GM23248 (cell line): ENCODE results near the gene MARF1. TPM values are rescaled to one million over a fixed set of nuclear protein-coding genes. Genes with fewer than 3 reads are reported as not detected.

Experiments
- DNase-seq: peaks from one replicate; pipeline ENCODE4 v3.0.0-alpha.2; 2015
- H2AFZ ChIP-seq: fragments of 200-600 bp; sonication (generic); 2 replicates; pipeline ENCODE4 v1.6.1; 2016; ENCODE audit warnings: antibody characterized with exemption
- H3F3A ChIP-seq: fragments of 200-600 bp; sonication (generic); 2 replicates; pipeline ENCODE4 v1.6.1; 2016; ENCODE audit warnings: mild to moderate bottlenecking, antibody characterized with exemption, mixed run types; ENCODE audit not compliant: insufficient read depth
- H3K27ac ChIP-seq: fragments of 200-600 bp; sonication (generic); 2 replicates; pipeline ENCODE4 v1.5.1; 2016; ENCODE audit warnings: mild to moderate bottlenecking
- H3K27me3 ChIP-seq: fragments of 200-600 bp; sonication (generic); replicated peaks from 2 replicates; pipeline ENCODE4 v1.6.1; 2016; ENCODE audit warnings: mild to moderate bottlenecking; ENCODE audit not compliant: insufficient read depth
- H3K36me3 ChIP-seq: fragments of 200-600 bp; sonication (generic); 2 replicates; pipeline ENCODE4 v1.6.1; 2016; ENCODE audit warnings: low read depth, mild to moderate bottlenecking
- H3K4me1 ChIP-seq: fragments of 200-600 bp; sonication (generic); 2 replicates; pipeline ENCODE4 v1.6.1; 2016; ENCODE audit warnings: mild to moderate bottlenecking; ENCODE audit not compliant: insufficient read depth
- H3K4me2 ChIP-seq: fragments of 200-600 bp; sonication (generic); one replicate; pipeline ENCODE4 v1.6.1; 2016; ENCODE audit warnings: mild to moderate bottlenecking; ENCODE audit not compliant: unreplicated experiment
- H3K4me3 ChIP-seq: fragments of 200-600 bp; sonication (generic); 2 replicates; pipeline ENCODE4 v1.5.1; 2016; ENCODE audit warnings: mild to moderate bottlenecking
- H3K79me2 ChIP-seq: fragments of 200-600 bp; sonication (generic); 2 replicates; pipeline ENCODE4 v1.6.1; 2016; ENCODE audit warnings: mild to moderate bottlenecking; ENCODE audit not compliant: insufficient read depth
- H3K9ac ChIP-seq: fragments of 200-600 bp; sonication (generic); 2 replicates; pipeline ENCODE4 v1.6.1; 2016; ENCODE audit warnings: mild to moderate bottlenecking
- H3K9me2 ChIP-seq: fragments of 200-600 bp; sonication (generic); 2 replicates; pipeline ENCODE4 v1.6.1; 2016; ENCODE audit warnings: mixed run types, mild to moderate bottlenecking, moderate library complexity; ENCODE audit not compliant: insufficient read depth
- H3K9me3 ChIP-seq: fragments of 200-600 bp; sonication (generic); one replicate; pipeline ENCODE4 v1.6.1; 2017; ENCODE audit warnings: low read depth
- H4K20me1 ChIP-seq: fragments of 200-600 bp; sonication (generic); 2 replicates; pipeline ENCODE4 v1.6.0; 2016; ENCODE audit not compliant: insufficient read depth
- EZH2 ChIP-seq: fragments of 200-600 bp; sonication (generic); IDR thresholded peaks from 2 replicates; pipeline ENCODE4 v1.6.1; 2018; ENCODE audit warnings: antibody characterized with exemption, mild to moderate bottlenecking; ENCODE audit not compliant: insufficient read depth, poor library complexity, severe bottlenecking
- EZH2phosphoT487 ChIP-seq: fragments of 200-600 bp; sonication (generic); IDR thresholded peaks from 2 replicates; pipeline ENCODE4 v1.6.1; 2018; ENCODE audit warnings: antibody characterized with exemption, moderate library complexity, mild to moderate bottlenecking, low read depth; ENCODE audit not compliant: insufficient read depth
- WGBS, 2 experiments: methylation state at CpG; one replicate each; pipeline ENCODE4 v1.1.6; 2015 to 2017; ENCODE audit warnings: low lambda C conversion rate in 2 of 2, low coverage in 1 of 2; ENCODE audit errors: missing lambda C conversion rate in 2 of 2; 5-methylcytosine and 5-hydroxymethylcytosine counted together
- in situ Hi-C: fragments of 300-500 bp; cut with MboI; formaldehyde crosslinking; loops from 2 replicates; pipeline ENCODE4 v1.15.0; 2020
- polyA plus RNA-seq: library from polyadenylated mRNA; unstranded; fragments of >200 nt; fragmentation: Nextera tagmentation; extraction: Ambion mirVana; gene quantifications from 2 replicates; pipeline ENCODE4 v1.2.1, GENCODE V29; 2016
- total RNA-seq: library from RNA; depleted of rRNA; stranded (reverse); fragments of >200 nt; shearing (Covaris generic); gene quantifications from 2 replicates; pipeline ENCODE4 v1.2.3, GENCODE V29; 2014

Gene MARF1
- total and polyA plus RNA-seq, 2 experiments from 2014 or later, result 9.2 to 20.1 TPM

DNA sequence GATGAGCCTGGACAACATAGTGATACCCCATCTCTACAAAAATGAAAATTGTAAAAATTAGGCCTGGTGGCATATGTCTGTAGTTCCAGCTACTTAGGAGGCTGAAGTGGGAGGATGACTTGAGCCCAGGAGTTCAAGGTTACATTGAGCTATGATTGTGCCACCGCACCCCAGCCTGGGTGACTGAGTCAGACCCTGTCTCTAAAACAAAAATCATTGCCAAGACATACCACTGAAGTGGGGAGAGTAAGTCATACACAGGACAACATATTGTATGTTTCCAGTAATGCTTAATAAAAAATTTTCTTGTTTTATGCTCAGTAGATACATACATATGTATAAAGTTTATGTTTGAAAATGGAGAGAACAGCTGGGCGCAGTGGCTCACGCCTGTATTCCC is 46.3 kb upstream of the MARF1 start:
- H3K9me2 ChIP-seq, result no peaks in the 10 kb centered on the region
- no peaks in the 10 kb centered on the region for H3K27me3 ChIP-seq
- peaks cover 16% of the 10 kb centered on the region for H3K4me1 ChIP-seq
- H3K9ac ChIP-seq, result no peak overlapping the region
- H3K4me3 ChIP-seq, result no peak overlapping the region
- no peak overlapping the region for H3K4me2 ChIP-seq
- H3F3A ChIP-seq, result peaks cover 14% of the 10 kb centered on the region
- no peaks in the 10 kb centered on the region for H3K9me3 ChIP-seq
- peak; percentile 66 for DNase-seq
- 0 out of 2 replicates have a peak, but pooled peaks cover 13% of the 10 kb centered on the region for H3K79me2 ChIP-seq
- TF ChIP-seq EZH2 (no peak), EZH2phosphoT487 (no peak)
- no peaks in the 10 kb centered on the region for H4K20me1 ChIP-seq
- H3K27ac ChIP-seq, result peak overlapping the region; percentile 54; the same call in 1 of the 2 replicates
- in situ Hi-C loops, result no loop called here
- peaks cover 41% of the 10 kb centered on the region; the same call in 1 of the 2 replicates for H3K36me3 ChIP-seq
- H2AFZ ChIP-seq, result no peak overlapping the region
- WGBS, 2 experiments, result 78 to 80% methylated on average over 3 of the region's 3 CpGs

DNA sequence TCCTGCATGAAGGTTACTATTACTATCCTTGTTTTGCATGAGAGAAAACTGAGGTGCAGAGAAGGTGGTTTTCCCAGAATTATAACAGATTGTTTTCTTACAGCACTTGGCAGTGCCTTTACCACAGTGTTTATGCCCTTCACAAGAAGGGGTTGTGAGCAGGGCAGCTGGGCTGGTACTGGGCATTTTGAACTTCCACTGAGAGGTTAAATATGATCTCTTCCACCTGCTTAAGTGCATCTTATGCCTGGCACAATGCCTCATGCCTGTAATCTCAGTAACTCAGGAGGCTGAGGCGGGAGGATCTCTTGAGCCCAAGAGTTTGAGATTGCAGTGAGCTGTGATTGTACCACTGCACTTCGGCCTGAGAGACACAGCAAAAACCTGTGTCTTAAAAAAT is 43.3 kb upstream of the MARF1 start:
- Histone ChIP-seq H3K36me3 (peaks cover 25% of the 10 kb centered on the region; the same call in 1 of the 2 replicates), H3K4me2 (no peak overlapping the region), H3K9me3 (no peaks in the 10 kb centered on the region), H3K27me3 (no peaks in the 10 kb centered on the region), H3K4me1 (peaks cover 19% of the 10 kb centered on the region), H3K9ac (no peak overlapping the region), H3K79me2 (peaks cover 30% of the 10 kb centered on the region), H3F3A (peaks cover 20% of the 10 kb centered on the region), H3K27ac (no peak overlapping the region), H3K4me3 (no peak overlapping the region), H3K9me2 (no peaks in the 10 kb centered on the region), H4K20me1 (no peaks in the 10 kb centered on the region), H2AFZ (no peak overlapping the region)
- WGBS, 2 experiments, result 89 to 90% methylated on average over 2 of the region's 2 CpGs
- in situ Hi-C loops, result no loop called here
- no peak for DNase-seq
- TF ChIP-seq EZH2phosphoT487 (no peak), EZH2 (no peak)

GRCh38 chr16:15682105-15682570 is 39.2 kb upstream of the MARF1 start:
- peak; percentile 91 for DNase-seq
- no peaks in the 10 kb centered on the region for H4K20me1 ChIP-seq
- H3K27me3 ChIP-seq, result no peaks in the 10 kb centered on the region
- peaks cover 20% of the 10 kb centered on the region; the same call in 1 of the 2 replicates for H3K36me3 ChIP-seq
- H3K4me1 ChIP-seq, result peaks cover 3% of the 10 kb centered on the region
- no peaks in the 10 kb centered on the region for H3K9me2 ChIP-seq
- WGBS, 2 experiments, result 17 to 20% methylated on average over 7 of the region's 7 CpGs
- peaks cover 36% of the 10 kb centered on the region for H3K79me2 ChIP-seq
- peak overlapping the region; percentile 67; the same call in 1 of the 2 replicates for H2AFZ ChIP-seq
- H3K4me3 ChIP-seq, result no peak overlapping the region
- TF ChIP-seq EZH2 (no peak), EZH2phosphoT487 (no peak)
- H3F3A ChIP-seq, result peaks cover 6% of the 10 kb centered on the region; the same call in 1 of the 2 replicates
- H3K4me2 ChIP-seq, result peak overlapping the region; percentile 38
- no peaks in the 10 kb centered on the region for H3K9me3 ChIP-seq
- peak overlapping the region; percentile 71 for H3K27ac ChIP-seq
- peak overlapping the region; percentile 34; the same call in 1 of the 2 replicates for H3K9ac ChIP-seq
- in situ Hi-C loops, result no loop called here

DNA sequence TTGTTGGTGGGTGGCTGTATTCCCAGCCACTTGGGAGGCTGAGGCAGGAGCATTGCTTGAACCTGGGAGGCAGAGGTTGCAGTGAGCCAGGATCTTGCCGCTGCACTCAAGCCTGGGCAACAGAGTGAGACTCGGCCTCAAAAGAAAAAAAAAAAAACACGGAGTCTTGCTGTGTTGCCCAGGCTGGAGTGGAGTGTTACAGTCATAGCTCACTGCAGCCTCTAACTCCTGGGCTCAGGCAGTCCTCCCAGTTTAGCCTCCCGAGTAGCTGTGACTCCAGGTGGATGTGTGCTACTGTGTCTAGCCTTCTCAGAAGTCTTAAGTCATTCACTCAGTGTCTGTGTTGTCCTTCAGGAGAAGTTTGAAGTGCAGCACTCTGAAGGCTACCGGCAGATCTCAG is 34.5 kb upstream of the MARF1 start:
- H3K27me3 ChIP-seq, result no peaks in the 10 kb centered on the region
- no peak overlapping the region for H2AFZ ChIP-seq
- H3K79me2 ChIP-seq, result peaks cover 45% of the 10 kb centered on the region
- H3K4me1 ChIP-seq, result peaks cover 13% of the 10 kb centered on the region
- peaks cover 17% of the 10 kb centered on the region; the same call in 1 of the 2 replicates for H3K36me3 ChIP-seq
- H3F3A ChIP-seq, result peaks cover 24% of the 10 kb centered on the region
- no peak overlapping the region for H3K27ac ChIP-seq
- H3K4me3 ChIP-seq, result no peak overlapping the region
- H3K9ac ChIP-seq, result no peak overlapping the region
- in situ Hi-C loops, result no loop called here
- 85 to 92% methylated on average over 5 of the region's 5 CpGs for WGBS, 2 experiments
- TF ChIP-seq EZH2, result no peak
- TF ChIP-seq EZH2phosphoT487, result no peak
- no peak overlapping the region for H3K4me2 ChIP-seq
- no peaks in the 10 kb centered on the region for H3K9me2 ChIP-seq
- DNase-seq, result no peak
- H4K20me1 ChIP-seq, result no peaks in the 10 kb centered on the region
- no peaks in the 10 kb centered on the region for H3K9me3 ChIP-seq
